Activated CD8-positive, alpha-beta memory T cell treated with anti-CD3 and anti-CD28 coated beads for 48 hours (primary cell): ENCODE results near the gene KNOP1.
A peak's percentile ranks its signal among the peaks of the same experiment; 100 is the strongest.

Source experiments
- DNase-seq, 3 experiments: peaks; one replicate each; pipeline ENCODE4 v3.0.0-alpha.2; 2020; ENCODE audit warnings: low read depth in 2 of 3, low spot score in 2 of 3

Gene KNOP1, protein sequence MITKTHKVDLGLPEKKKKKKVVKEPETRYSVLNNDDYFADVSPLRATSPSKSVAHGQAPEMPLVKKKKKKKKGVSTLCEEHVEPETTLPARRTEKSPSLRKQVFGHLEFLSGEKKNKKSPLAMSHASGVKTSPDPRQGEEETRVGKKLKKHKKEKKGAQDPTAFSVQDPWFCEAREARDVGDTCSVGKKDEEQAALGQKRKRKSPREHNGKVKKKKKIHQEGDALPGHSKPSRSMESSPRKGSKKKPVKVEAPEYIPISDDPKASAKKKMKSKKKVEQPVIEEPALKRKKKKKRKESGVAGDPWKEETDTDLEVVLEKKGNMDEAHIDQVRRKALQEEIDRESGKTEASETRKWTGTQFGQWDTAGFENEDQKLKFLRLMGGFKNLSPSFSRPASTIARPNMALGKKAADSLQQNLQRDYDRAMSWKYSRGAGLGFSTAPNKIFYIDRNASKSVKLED

DNA sequence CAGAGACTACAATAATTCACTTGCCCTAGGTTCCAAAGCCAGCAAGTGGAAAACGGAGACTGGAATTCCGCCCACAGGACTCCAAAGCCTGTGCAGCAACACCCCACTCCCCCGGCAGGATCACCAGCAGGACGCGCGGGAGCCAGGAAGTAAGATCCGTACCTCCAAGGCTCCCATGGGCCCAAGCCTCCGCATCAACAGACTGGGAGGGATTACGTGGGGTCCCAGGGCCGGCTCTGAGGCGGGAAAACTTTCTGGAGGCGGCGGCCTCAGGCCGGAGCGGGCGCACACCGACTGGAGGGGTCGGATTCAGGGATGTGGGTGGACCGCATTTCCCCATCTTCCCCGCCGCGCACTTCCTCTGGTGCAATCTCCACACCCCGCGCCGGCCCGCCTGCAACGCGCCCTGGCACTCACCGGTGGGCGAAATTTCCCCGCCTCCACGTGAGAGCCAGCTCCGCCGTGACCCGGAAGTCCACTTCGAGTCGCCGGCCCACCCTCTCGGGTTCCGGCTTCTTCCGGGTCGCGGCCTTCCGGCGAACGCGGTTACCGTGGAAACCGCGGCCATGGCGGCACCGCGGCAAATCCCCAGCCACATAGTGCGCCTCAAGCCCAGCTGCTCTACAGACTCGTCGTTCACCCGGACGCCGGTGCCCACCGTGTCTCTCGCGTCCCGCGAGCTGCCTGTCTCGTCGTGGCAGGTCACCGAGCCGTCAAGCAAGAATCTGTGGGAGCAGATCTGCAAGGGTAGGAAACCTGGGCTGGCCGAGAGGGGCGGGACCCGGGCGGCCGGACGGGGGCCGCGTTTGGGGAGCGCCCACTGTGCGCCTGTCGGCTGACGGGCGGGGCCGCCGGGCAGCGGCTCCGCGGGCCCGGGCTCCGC, at the start of gene KNOP1, which contains the start of gene IQCK:
Gene KNOP1, minus strand, starts transcription at position 487 of the 883 bp plus-strand sequence. CDS start 3,192 bp downstream, outside the sequence.
Gene IQCK, plus strand, starts transcription at position 531 of the 883 bp plus-strand sequence. Its CDS starts 36 bp downstream, at position 567.
- DNase-seq, result peak; percentile 68 to 83 (median 78)

DNA sequence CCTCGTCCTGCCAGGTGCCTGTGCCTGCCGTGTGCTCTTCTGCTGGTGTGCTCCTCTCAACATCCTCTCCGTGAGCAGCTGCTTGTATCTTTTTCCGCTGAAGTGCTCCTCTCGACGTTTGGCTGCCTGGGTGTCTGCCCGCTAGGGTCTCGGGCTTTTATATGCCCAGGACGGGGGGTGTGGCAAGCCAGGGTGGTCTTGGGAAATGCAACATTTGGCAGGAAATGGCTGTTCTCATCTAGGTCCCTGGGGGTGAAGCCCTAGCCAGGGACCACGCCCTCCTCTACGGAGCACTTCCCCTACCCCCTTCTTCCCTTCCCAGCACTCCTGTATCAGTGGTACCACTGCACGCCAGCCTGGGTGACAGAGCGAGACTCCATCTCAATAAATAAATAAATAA, 49.5 kb upstream of the KNOP1 start:
- DNase-seq, result no peak

DNA sequence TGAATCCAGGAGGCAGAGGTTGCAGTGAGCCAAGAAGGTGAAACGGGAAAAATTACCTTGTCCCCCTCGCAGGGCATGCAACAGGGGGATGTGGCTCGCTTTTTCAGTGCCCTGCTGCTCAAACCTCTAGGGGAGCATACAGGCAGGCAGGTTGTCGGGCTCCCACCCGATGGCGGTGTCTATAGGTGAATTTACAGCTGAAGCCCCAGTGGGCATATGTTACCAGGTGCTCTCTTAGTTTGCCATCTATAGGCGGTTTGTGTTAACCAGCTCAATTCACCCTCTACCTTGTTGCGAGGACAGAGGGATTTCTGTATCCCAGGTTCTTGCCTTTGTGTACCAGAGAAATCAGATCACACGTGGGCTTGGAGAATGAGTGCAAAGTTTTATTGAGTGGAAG, 49.0 kb upstream of the KNOP1 start:
- no peak for DNase-seq

DNA sequence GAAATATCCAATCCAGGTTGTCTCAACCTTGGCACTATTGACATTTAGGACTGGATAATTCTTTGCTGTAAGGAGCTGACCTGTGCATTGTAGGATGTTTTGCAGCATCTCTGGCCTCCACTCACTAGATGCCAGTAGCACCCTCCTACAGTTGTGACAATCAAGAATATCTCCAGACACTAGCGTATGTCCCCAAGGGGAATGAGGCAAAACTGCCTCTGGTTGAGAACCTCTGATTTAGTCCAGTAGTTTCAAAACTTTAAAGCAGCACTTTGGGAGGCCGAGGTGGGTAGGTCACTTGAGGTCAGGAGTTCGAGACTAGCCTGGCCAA, 48.5 kb upstream of the KNOP1 start:
- DNase-seq, result no peak

DNA sequence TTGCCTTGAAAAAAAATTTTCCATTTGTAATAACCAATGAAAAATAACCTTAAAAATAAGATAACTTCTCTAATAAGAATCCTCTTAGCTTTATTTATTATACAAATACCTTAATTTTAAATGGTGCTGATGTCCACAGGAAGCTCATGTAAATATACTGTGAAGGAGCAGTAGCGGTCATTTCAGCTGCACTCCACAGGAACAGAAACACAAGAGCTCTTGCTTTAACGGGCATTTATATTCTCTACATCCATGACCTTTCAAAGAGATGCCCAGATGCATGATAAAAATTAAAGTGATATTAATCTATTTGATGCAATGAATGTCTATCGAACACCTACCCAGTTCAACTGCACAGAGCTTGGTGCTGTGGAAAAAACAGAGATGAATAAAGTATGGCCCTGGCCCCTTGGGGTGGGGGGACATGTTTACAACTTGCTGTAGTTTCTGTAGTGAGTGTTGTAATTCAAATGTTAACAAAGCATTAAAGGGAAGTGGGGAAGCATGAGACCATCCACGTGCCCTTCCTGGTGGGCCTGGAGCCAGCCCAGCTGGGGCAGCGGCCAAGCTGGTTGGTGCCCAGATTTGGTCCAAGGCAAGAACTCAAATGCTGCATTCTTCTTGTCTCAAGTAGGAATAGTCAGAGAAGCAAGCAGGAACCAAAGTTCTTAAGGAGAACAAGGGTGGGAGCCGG, 48.0 kb upstream of the KNOP1 start:
- no peak for DNase-seq

DNA sequence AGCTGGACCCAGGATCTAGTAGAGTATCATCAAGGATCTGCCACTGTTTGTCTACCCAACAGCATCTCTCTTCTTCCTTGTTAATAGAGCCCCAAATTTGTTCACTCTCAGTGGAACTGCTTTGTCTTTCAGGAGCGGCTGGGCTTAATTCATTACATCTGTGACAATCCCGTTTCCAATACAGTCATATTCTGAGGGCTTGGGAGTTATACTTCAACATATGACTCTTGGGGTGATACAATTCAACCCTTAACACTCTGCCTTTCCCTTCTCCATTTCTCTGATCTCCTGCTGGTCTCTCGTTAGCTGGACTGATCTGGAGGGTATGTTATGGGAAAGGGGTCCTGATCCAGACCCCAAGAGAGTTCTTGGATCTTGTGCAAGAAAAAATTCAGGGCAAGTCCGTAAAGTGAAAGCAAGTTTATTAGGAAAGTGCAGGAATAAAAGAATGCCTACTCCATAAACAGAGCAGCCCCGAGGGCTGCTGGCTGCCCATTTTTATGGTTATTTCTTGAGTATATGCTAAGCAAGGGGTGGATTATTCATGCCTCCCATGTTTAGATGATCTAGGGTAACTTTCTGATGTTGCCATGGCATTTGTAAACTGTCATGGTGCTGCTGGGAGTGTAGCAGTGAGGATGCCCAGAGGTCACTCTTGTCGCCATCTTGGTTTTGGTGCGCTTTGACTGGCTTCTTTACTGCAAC, 42.5 kb upstream of the KNOP1 start:
- DNase-seq, result no peak

- DNase-seq, result no peak
These were observed 40.0 kb upstream of the KNOP1 start for GRCh38 chr16:19757762-19758595.

DNA sequence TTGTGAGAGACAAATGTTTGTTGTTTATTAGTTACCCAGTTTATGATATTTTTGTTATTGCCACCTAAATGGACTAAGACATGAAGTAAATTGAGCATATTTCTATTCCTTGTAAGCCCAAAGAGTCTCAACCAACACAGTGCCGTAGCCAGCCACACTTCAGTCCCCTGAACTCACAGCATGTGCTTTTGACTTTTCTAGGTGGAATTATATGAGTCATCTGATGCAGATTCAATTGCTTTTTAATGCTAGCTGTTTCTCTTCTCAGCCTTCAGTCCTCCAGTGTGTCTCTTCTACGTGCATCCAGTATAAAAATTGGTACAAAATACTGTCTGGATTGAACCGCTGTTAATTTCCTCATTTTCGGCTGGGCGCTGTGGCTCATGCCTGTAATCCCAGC, 39.0 kb upstream of the KNOP1 start:
- DNase-seq, result no peak

DNA sequence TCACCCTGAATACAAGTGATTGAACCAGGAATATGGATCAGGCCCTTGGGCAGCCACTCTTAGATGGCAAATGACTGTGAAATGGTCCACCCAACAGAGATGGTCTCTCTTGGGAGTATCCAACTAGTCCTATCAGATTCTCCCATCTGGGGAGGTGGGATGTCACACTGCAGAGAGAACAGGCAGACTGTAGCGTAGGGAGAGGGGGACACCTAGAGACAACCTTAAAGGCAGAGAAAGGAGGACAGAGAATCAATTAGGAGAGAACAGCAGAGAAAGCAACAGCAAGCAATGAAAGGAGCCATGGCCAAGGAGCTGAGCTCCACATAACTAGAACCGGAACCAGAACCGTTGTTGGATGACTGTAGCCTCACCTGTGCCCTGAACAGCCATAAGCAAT, 37.2 kb upstream of the KNOP1 start:
- DNase-seq, result no peak

GRCh38 chr16:19754644-19755036, 36.6 kb upstream of the KNOP1 start:
- no peak for DNase-seq

DNA sequence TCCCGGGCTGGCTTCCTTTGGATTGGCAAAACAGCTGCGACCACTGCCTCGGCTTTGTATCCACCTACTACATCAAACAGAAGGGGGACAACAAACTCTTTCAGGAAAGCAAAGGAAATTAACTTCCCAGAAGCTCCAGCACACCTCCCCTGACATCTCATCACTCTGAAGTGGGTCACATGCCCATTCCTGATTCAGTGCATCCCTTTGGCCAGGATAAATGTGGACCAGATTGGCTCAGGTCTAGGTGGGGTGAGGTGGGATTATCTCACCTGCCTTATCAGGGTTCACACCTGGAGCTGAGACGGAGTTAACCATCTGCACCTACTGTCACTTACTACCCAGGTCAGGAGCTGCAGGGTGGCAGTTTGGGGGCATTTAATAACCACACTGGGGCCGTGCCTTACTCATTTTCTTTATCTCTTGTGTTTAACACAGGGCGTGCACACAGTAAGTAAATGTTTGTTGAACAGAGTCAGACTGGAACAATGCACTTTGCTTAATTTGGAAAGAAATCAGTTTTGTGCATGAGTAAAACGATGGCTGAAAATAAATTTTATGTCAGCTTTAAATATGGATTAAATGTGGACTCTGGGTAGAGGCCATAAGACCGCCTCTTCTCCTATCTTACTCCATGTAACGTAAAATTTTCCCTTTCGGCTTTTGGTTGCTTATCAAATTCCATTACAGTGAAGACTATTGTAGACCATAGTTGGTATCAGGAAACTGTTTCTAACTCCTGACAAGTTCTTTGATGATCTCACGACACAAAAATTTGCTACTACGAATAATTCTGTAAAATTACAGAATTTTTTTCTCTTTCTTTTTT, 36.0 kb upstream of the KNOP1 start:
- DNase-seq, result no peak

DNA sequence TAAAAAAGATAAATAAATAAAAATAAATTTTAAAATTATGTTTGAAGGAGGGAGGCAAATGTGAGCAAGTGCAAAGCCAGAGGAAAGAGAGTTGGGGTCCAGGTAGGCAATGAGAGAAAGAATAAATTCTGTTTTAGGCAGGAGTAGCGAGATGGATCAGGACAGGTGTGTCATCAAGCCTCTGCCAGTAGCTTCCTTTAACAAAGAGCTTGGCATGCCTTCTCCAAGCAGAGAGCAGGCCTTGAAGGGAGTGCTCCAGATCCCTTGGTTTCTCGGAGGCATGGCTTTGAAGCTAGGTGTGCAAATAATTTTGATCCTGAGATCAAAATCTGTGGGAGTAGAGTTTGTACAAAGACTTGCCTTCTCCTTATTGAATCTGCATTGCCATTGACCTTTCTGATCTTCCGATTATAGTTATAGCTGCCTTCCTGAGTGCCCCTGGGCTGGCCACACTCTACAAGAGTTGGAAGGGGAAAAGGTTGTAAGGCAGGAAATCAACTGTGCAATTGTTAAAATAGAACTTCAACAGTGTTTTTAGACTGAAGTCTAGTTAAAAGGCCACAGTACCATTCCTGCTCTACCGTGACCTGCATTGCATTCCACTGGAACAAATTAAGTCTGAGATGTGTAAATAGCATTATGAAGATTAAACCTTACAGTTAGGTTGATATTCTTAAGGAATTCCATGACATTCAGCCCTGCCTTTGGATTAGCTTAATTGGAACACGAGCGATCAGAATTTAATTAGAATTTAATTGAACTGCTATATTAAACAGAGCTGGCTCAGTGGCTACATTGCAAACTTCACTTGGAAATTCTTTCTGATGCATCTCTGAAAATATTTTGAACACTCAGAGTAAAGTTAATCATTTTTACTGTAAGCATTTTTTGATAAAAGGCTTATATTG, 33.7 kb upstream of the KNOP1 start:
- no peak for DNase-seq

DNA sequence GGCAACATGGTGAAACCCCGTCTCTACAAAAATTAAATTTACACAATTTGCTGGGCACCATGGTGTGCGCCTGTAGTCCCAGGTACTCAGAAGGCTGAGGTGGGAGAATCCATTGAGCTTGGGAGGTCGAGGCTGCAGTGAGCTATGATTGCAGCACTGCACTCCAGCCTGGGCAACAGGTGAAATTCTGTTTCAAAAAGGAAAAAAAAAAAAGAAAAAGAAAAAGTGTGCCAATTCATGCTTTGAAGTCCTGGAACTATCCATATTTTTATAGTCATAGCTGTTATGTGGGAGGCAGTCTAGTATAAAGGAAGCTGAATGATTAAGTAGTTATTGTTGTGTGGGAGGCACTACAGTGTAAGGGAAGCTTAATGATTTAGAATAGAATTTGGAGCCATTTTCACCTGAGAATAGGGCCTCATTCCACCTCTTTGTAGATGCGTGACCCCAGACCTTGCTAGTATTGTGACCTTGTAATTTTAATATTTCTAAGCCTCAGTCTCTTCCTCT, 31.6 kb upstream of the KNOP1 start:
- DNase-seq, result no peak

DNA sequence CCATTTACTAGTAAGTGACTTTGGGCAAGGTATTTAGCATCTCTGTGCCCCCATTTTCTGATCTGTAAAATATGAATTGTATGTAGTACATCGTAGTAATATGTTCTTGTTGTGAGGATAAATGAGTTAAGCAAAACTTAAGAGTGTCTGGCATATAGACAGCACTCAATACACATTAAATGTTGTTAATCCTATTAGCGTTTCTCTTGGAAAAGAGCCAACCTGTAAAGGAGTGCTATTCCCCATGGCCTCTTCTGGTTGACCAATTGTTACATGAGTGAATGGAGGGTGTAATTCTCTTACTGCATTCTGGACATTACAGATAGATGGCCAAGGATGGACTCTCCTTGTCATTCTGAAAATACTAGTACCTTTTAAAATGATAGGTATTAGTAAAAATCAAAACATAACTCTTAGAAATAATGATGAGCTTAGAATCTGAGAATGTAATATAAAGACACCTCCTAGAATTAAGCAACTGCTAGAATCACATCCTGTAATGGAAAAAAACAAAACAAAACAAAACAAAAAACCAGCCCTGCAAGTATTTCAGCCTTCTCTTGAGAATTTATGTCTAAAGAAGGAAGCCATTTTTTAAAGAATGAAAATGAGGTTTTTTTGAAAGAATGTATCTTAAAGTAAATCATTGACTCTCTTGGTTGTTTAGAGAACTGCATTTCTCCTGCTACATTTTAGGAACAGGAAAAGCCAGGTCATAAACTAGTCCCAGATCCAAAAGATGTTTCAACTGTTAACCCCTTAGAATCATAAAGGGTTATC, 30.6 kb upstream of the KNOP1 start:
- DNase-seq, result no peak

- no peak for DNase-seq
These were observed 28.5 kb upstream of the KNOP1 start for GRCh38 chr16:19746561-19746960.

- no peak for DNase-seq
These were observed 27.4 kb upstream of the KNOP1 start for GRCh38 chr16:19745286-19746010.
